ENCODE measurements around the gene STK32C. TPM values are rescaled to one million over a fixed set of nuclear protein-coding genes. Genes with fewer than 3 reads are reported as not detected.

The STK32C gene
- polyA plus RNA-seq, 1 donor from 2014 or later, result 23.2 TPM

GRCh38 chr10:132239126-132240031 lies 68.4 kb downstream of the STK32C start:
- H3K9me2 ChIP-seq (ENCODE audit: insufficient read depth, low read length), result no peaks in the 10 kb centered on the region
- H3K9ac ChIP-seq (ENCODE audit: low read length), result no peak overlapping the region
- no peak overlapping the region for H3K4me2 ChIP-seq (ENCODE audit: low read length)
- no peaks in the 10 kb centered on the region for H3K27me3 ChIP-seq (ENCODE audit: insufficient read depth, low read depth, low read length)
- H4K20me1 ChIP-seq (ENCODE audit: insufficient read depth), result no peaks in the 10 kb centered on the region
- TF ChIP-seq EZH2 (IDR thresholded peaks at IDR 0.05; ENCODE audit: borderline replicate concordance, insufficient read depth, low read length, poor library complexity, severe bottlenecking), result no peak
- TF ChIP-seq MXI1 (conservative IDR thresholded peaks at IDR 0.05; ENCODE audit: poor library complexity, severe bottlenecking), result no peak
- no peak for TF ChIP-seq CTCF (IDR thresholded peaks at IDR 0.05; ENCODE audit: poor library complexity, severe bottlenecking)
- no peak for TF ChIP-seq EP300 (conservative IDR thresholded peaks at IDR 0.05; ENCODE audit: poor library complexity, severe bottlenecking)
- TF ChIP-seq TAF1 (IDR thresholded peaks at IDR 0.05; ENCODE audit: low read depth), result no peak
- no peak for TF ChIP-seq REST (IDR thresholded peaks at IDR 0.05; ENCODE audit: borderline replicate concordance)
- no peak for TF ChIP-seq POLR2AphosphoS5 (IDR thresholded peaks at IDR 0.05)
- no peak for TF ChIP-seq RAD21 (conservative IDR thresholded peaks at IDR 0.05)
- no peak for TF ChIP-seq SMC3 (conservative IDR thresholded peaks at IDR 0.05; ENCODE audit: poor library complexity)
- no peak overlapping the region for H3K4me3 ChIP-seq (ENCODE audit: low read length)
- H3K36me3 ChIP-seq (ENCODE audit: insufficient read depth, low read length), result no peaks in the 10 kb centered on the region
- no peak overlapping the region for H2AFZ ChIP-seq (ENCODE audit: low read depth, low read length)
- H3K9me3 ChIP-seq (ENCODE audit: low read length), result no peaks in the 10 kb centered on the region
- no peaks in the 10 kb centered on the region for H3K79me2 ChIP-seq (replicated peaks; ENCODE audit: insufficient read depth, low read length)
- no peaks in the 10 kb centered on the region for H3F3A ChIP-seq (ENCODE audit: insufficient read depth, low read length, poor library complexity, severe bottlenecking)
- H3K27ac ChIP-seq (ENCODE audit: low read length), result no peak overlapping the region

GRCh38 chr10:132238371-132239125 lies 69.2 kb downstream of the STK32C start:
- no peaks in the 10 kb centered on the region for H3K36me3 ChIP-seq (ENCODE audit: insufficient read depth, low read length)
- H3K27me3 ChIP-seq (ENCODE audit: insufficient read depth, low read depth, low read length), result no peaks in the 10 kb centered on the region
- no peak overlapping the region for H3K9ac ChIP-seq (ENCODE audit: low read length)
- H3K79me2 ChIP-seq (replicated peaks; ENCODE audit: insufficient read depth, low read length), result no peaks in the 10 kb centered on the region
- no peaks in the 10 kb centered on the region for H3F3A ChIP-seq (ENCODE audit: insufficient read depth, low read length, poor library complexity, severe bottlenecking)
- no peak overlapping the region for H3K4me2 ChIP-seq (ENCODE audit: low read length)
- no peaks in the 10 kb centered on the region for H3K9me2 ChIP-seq (ENCODE audit: insufficient read depth, low read length)
- TF ChIP-seq POLR2AphosphoS5 (IDR thresholded peaks at IDR 0.05), result no peak
- no peak for TF ChIP-seq EP300 (conservative IDR thresholded peaks at IDR 0.05; ENCODE audit: poor library complexity, severe bottlenecking)
- TF ChIP-seq SMC3 (conservative IDR thresholded peaks at IDR 0.05; ENCODE audit: poor library complexity), result no peak
- TF ChIP-seq CTCF (IDR thresholded peaks at IDR 0.05; ENCODE audit: poor library complexity, severe bottlenecking), result no peak
- no peak for TF ChIP-seq EZH2 (IDR thresholded peaks at IDR 0.05; ENCODE audit: borderline replicate concordance, insufficient read depth, low read length, poor library complexity, severe bottlenecking)
- no peak for TF ChIP-seq TAF1 (IDR thresholded peaks at IDR 0.05; ENCODE audit: low read depth)
- no peak for TF ChIP-seq REST (IDR thresholded peaks at IDR 0.05; ENCODE audit: borderline replicate concordance)
- TF ChIP-seq RAD21 (conservative IDR thresholded peaks at IDR 0.05), result no peak
- no peaks in the 10 kb centered on the region for H3K9me3 ChIP-seq (ENCODE audit: low read length)
- H3K4me3 ChIP-seq (ENCODE audit: low read length), result no peak overlapping the region
- no peaks in the 10 kb centered on the region for H4K20me1 ChIP-seq (ENCODE audit: insufficient read depth)
- no peak overlapping the region for H2AFZ ChIP-seq (ENCODE audit: low read depth, low read length)
- H3K27ac ChIP-seq (ENCODE audit: low read length), result no peak overlapping the region

Data from neural cell (in vitro differentiated cells).